ENCODE measurements around the gene RTKN2.

The RTKN2 gene

DNA sequence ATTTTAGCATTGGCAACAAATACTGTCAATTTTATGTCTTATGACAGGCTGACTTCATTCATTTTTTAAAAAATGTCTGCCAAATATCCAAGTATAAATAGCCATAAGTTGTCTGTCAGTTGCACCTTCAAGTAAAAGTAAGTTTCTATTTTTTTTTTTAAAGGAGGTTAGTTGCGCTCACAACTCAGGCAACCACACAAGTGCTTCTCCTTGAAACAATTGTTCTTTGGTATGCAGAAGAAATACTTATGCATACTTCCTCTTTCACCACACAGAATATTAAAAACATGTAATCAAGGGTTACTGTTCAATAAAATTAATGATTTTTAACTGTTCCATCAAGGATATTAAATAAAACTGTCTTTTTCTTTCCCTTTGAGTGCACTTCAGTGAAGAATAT lies 97.9 kb downstream of the RTKN2 start:
- no peak for DNase-seq

GRCh38 chr10:62166331-62167131 lies 102.1 kb downstream of the RTKN2 start:
- no peak for DNase-seq

DNA sequence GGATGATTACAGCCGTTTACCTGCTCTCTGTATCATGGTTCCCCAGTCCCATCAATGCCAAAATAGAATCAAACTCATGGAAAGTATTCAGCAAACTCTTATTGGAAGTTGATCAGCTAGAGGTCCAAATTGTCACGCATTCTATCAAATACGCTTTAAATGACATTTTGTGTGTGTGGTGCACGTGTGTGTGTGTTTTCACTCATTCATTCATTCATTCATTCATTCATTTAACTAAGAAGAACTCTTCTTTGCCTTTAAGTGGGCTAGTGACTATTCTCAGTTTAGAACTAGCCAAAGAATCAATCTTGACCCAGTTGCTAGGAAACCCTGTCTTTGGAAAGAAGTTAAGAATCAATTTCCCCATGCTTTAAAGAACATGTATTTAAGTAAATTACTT lies 102.8 kb downstream of the RTKN2 start:
- no peak for DNase-seq

- DNase-seq, result no peak
These were observed 105.6 kb downstream of the RTKN2 start for GRCh38 chr10:62163024-62163423.

DNA sequence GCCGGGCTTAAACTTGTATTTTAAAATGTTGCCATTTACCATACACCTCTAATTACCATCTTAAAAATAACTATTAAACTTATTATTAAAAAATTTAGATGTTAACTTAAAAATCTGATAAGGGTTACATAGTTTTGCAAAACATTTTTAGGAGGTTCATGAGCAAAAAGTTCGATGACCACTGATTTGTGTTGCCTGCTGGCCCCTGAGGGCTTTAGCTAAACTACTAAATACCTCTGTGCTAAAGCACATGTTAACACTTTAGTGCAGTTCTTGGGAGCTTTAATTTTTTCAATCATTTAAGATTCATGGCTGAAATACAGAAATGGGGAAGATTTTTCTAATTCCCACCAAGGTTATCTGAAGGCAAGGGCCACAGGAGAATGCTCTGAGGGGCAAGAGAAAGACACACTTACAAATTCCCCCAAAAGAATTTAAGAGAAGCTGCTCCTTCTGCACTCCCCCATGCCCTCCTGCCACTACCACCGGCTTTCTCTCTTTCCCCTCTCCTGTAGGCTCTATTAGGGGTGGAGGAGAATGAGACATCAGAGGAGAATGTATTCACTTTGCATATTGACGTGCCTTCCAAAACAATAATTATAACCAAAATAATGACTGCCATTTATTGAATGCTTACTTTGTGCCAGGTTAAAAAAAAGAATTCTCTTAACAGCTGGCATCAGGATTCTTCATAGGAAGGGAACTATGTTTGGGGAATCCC lies 106.2 kb downstream of the RTKN2 start:
- no peak for DNase-seq

DNA sequence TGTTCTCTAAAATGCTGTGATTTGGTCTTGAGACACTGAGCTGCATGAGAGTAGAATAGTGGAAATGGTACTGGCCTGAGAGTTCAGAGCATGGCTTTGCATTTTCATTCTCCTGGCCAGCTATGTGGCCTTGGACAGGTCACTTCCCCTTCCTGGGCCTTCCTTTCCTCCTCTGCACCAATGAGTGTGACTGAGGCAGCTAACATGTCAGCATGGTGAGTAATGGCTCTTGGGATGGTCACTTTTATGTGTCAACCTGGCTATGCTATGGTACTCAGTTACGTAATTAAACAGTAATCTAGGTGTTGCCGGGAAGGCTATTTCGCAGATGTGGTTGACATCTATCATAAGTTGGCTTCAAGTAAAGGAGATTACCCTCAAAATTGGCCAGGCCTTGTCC lies 109.3 kb downstream of the RTKN2 start:
- DNase-seq, result no peak

DNA sequence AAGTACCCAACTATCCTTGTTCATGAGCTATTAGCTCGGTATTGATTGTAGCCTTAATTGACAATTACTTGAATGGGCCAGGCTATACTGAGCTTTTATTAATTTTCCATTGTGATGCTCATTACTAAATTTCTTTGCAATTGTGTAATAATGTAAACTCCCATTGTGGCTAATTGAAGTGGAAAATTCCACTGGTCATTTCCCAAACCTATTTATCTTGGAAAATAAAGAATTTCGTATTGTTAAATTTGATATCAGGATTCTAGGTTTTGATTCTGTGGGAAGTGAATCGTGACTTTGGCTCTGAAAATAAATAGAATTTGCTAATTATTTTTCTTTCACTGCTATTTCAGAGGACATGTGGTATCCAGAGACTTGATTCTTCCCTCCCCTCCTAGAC lies 111.0 kb downstream of the RTKN2 start:
- DNase-seq, result no peak

DNA sequence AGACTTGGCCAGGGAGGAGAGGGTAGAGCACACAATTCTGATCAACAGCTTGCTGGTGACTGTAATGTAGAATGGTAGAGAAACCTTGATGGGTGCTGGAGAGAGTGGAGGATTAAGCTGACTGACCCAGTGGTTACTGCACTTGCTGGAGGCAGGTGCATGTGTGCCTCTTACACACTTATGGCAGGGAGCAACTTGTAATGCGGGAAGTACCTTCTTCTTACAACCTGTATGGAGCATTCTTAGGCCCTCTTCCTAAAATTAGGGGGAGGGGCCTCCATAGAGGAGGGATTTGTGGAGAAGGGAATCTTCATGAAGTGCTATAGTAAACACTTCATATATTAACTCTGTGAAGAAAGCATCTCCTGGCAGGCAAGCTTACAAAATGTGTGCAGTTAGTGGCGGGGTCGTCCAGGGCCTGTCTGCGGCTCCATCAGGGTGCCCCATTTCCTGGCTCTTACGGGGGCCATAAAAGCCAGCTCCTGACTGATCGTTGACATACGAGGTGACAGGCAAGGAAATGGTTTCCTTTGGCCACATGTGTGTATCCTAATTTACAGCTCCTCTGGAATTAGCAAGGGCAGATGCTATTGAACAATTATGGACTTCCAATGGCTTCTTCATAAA lies 113.5 kb downstream of the RTKN2 start:
- DNase-seq, result no peak

DNA sequence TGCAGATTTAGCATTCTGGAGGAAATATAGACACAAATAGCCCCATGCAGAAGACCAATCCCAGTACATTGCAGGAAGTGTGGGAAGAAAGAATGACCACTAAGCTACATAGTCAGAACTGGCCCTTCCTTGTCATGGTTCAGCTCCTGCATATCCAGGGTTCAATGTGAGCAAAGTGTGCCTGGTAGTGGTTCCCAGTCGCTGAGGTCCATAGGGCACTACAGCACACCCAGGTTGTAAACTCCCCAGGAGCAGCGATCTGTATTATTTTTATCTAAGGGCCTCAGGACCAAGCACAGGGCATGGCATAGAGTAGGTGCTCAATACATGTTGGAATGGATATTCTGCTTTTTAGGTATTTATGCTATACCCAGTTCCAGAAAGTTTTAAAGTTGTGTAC lies 114.4 kb downstream of the RTKN2 start:
- DNase-seq, result no peak

- DNase-seq, result peak; percentile 33
These were observed 115.5 kb downstream of the RTKN2 start for GRCh38 chr10:62153191-62153590.

DNA sequence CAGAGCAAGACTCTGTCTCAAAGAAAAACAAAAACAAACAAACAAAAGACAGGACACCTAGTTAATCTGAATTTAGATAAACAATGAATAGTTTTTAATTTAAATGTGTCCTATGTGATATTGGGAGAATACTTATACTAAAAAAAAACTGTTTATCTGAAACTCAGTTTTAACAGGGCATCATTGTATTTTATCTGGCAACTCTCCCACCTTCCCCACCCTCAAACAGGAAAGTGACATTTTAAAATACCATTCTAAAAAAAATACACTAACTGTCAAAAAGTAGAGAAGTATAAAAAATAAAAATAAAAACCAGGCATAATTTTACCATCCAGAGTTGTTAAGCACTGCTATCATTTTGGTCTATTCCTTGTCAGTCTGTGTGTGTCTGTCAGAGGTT lies 119.0 kb downstream of the RTKN2 start:
- DNase-seq, result no peak

DNA sequence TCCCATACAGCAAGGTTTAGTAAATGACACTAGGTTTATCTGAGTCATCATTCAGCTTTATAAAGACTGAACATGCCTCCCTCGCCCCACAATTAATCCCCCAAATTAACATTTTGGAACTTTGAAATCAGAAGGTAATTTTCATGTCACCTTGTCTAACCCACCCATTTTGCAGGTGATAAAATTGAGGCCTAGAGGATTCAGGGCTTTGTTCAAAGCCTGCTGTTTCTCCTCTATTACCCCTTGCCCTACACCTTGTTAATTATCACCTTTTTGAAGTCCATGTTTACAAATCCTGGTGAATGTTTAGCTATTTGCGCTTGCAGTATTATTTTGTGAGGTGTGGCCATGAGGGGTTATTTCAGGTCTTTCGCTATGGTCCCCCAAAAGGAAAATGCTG lies 120.5 kb downstream of the RTKN2 start:
- no peak for DNase-seq

DNA sequence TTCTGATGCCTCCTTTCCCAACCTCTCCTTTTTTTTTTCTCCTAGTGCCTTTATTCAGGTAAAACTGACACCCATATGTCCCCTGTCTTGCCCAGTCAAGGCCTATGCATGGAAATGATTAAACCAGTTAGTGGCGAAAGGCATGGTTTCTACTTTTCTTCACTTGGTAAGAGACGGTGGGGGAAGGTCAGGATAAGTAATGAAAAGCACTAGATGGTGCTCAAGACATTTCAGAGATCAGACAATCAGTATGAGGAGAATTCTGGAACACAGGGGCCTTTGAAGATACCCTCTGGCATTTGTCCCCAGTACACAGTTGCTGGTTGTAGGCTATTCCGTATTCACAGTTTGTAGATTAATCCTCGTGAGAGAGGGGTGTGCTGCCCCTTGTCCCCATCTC lies 121.2 kb downstream of the RTKN2 start:
- DNase-seq, result no peak

- DNase-seq, result no peak
These were observed 131.7 kb downstream of the RTKN2 start for GRCh38 chr10:62136931-62137330.

DNA sequence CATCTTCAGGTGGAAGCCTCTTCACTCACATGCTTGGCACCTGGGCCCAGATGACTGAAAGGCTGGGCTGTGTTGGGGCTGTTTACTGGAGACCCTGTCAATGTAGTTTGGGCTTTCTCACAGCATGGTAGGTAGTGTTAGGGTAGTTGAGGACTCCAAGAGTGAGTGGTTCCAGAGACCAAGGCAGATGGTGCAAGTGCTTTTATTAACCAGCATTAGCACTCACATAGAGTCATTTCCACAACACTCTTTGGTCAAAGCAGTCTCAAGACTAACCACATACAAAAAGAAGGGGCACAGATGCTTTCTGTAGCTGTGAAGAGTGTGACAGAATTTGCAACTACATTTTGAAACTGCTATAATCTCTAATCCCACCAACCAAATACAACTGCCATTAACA lies 135.0 kb downstream of the RTKN2 start:
- no peak for DNase-seq

Measured in NCI-H226 (cell line).